HG02884 (cell line): Measurements from ENCODE around the gene NF1.
"Not testable (repeated sequence)": the region's sequence is repeated elsewhere in the genome, so short reads cannot be mapped to it uniquely, and the experiment has no call there.

Experiments
- ATAC-seq: cut with Tn5 transposase; IDR thresholded peaks from one replicate; pipeline ENCODE4 v1.9.1; 2021; ENCODE audit warnings: mild to moderate bottlenecking, moderate library complexity; ENCODE audit not compliant: unreplicated experiment

The NF1 gene

DNA sequence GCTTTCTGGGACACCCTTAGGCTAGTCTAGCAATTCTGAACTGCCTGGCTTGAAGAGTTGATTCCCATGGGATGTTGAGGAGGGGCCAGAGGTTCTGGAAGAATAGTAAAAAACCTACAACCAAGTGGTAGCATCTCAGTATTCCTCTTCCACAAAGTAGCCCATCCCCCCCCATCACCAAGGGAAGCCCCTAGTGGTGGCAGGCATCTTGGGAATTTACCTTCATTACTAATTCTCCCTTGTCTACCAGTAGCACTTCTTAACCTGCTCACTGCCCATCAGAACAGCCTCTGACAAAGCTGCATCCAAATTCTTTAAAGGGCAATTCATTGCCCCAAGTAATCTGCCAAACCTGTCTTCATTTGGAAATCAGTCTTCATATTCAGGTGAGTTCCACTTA is 283.9 kb downstream of the NF1 start:
- no peak for ATAC-seq

DNA sequence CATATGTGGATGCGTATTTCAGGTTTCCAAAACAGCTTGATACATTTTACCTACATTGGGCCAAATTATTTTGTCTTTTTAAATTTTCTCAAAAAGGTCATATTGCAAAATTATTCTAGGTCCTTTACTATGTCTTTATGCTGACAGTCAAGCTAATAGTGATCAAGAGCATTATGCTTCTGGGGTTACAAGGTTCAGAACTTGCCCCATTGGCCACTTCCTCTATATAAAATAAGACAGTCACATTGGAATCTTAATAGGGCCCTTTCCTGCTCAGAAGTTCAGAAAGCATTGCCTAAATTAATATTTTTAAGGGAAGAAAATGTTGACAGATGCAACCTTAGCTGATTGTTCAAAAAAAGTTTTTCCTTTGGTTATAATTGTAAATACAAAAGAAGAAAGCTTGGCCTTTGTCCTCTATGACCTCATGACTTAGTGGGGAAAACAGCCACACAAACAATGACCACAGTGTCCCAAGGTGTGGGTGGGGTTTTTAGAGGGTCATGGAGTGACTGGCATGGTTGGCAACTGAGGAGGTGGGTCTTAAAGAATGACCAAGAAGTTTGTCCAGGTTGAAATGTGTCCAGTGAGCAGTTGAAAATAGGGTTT is 284.9 kb downstream of the NF1 start:
- ATAC-seq, result no peak

DNA sequence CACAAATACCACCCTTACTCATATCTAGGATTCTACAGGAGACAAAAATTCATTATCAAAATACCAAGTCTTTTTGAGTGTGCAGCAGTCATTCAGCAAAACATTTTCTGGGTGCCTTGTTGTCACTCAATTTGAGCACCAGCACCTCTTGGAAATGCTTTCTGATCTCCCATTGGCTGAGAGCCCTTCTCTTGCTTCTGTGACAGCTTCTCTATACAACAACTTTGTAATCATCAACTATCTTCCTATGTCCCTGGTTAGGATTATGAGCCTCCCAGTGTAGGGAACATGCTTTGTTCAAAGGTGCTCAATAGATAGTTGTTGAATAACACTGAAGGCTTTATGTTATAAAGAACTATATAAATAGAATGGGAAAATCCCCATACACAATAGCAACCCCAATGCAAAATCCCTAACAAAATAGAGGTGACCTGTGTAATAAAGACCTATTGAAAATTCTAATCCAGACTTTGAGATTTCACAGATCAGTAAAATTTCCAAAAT is 286.4 kb downstream of the NF1 start:
- ATAC-seq, result no peak

DNA sequence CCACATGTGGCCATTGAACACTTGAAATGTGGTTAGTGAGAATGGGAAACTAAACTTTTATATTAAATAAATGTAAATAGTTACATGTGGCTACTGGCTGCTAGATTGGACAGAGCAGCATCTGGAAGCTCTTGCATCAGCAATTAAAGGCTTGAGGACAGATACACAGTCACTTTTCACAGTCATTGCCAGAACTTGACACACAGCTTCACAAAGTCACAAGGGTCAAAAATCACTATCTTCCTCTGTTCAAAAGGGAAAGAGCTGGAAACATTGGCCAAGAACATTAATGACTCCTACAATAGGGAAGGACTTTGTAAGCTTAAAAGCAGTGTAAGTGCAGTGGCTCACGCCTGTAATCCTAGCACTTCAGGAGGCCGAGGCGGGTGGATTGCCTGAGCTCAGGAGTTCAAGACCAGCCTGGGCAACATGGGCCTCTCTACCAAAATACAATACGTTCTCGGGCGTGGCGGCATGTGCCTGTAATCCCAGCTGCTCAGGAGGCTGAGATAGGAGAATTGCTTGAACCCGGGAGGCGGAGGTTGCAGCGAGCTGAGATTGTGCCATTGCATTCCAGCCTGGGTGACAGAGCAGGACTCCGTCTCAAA is 288.0 kb downstream of the NF1 start:
- not testable (repeated sequence) for ATAC-seq

DNA sequence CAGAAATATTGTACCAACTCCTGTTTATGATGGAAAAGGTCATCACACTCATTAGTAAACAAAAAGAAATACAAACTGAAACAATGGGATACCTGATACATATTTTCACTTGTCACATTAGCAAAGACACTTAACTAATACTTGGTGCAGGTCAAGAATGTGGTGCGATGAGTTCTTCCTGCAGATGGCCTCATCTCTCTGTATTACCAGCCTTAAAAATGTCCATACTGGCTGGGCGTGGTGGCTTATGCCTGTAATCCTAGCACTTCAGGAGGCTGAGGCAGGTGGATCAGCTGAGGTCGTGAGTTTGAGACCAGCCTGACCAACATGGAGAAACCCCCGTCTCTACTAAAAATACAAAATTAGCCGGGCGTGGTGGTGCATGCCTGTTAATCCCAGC is 288.7 kb downstream of the NF1 start:
- not testable (repeated sequence) for ATAC-seq

DNA sequence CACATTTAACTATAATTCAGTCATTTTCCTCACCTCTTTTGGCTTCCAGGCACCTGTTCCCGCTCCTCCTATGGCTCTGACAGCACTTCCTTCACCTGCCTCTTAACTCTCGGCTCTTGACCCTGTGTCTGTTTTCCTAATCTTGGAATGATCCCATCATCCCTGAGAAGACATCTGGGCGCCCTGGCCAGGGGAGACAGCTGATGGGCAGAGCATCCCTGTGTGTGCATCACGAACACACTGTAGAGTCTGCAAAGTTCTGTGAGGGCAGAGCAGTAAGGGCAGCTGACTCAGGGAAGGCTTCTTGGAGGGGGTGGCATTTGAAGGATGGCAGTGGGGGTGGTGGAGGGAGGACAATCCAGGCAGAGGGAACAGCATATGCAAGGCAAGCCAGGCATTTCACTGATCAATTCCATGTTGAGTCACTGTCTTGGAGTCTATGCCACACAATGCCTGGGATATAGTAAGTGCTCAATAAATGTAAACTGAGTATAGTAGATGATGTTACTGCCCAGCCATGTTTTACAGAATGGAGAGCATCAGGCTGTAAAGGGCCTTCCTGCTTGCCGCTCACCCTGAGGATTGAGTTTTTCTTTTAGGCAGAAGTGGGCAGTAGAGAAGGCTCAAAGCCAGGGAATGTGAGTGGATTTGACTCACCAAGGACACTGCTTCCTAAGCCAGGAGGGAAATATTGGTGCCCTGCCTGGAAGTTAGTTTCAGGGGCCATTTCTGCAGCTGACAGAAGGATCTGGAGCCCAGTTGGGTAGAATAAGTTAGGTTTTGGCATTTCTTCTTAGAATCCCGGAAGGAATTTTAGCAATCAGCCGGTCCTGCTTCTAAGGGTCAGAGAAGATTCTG is 290.9 kb downstream of the NF1 start:
- ATAC-seq, result no peak

DNA sequence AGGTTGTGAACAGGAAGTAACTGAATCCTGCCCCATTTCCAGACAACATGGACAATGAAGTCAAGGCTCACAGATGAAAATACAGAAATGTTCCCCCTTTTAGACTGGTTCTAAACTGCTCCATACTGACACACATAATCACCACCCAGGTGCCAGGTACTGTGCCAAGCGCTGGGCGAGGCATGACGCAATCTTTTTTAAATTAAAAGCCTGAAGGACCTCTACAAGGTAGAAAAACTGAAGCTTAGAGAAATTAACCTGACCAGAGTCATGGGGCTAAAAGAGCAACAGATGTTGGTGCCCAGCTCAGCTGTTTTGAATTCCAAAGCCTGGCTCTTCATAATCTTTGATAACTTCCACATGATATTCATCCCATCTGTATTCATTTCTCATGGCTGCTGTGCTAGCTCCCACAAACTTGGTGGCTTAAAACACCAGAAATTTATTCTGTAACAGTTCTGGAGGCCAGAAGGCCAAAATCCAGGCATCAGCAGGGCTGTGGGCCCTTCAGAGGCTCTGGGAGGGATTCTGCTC is 291.8 kb downstream of the NF1 start:
- ATAC-seq, result no peak

DNA sequence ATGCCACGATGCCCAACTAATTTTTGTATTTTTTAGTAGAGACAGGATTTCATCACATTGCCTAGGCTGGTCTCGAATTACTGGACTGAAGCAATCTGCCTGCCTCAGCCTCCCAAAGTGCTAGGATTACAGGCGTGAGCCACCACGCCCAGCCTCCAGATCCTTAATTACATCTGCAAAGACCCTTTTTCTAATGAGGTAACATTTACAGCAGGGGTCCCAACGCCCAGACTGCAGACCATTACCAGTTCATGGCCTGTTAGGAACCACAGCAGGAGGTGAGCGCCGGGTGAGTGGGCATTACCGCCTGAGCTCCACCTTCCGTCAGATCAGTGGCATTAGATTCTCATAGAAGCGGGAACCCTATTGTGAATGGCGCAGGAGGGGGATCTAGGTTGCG is 292.7 kb downstream of the NF1 start:
- ATAC-seq, result no peak

DNA sequence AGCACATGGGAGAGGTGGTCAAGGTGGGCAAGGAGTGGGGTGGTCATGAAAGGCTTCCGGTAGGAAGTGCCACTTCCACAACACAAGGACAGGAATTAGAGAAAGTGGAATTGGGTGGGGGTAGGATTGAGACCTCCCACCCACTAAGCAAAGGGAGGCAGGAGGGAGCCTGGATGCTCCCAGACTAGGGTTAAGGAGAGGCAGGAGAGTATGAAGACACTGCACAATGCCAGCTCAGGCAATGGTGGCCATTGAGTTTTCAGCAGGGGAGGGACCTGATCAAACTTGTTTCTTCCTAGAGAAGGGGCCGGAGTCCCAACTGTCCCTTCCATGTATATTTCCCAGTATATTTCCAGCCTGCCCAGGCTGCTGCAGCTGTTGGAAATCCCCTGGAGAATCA is 293.6 kb downstream of the NF1 start:
- no peak for ATAC-seq

DNA sequence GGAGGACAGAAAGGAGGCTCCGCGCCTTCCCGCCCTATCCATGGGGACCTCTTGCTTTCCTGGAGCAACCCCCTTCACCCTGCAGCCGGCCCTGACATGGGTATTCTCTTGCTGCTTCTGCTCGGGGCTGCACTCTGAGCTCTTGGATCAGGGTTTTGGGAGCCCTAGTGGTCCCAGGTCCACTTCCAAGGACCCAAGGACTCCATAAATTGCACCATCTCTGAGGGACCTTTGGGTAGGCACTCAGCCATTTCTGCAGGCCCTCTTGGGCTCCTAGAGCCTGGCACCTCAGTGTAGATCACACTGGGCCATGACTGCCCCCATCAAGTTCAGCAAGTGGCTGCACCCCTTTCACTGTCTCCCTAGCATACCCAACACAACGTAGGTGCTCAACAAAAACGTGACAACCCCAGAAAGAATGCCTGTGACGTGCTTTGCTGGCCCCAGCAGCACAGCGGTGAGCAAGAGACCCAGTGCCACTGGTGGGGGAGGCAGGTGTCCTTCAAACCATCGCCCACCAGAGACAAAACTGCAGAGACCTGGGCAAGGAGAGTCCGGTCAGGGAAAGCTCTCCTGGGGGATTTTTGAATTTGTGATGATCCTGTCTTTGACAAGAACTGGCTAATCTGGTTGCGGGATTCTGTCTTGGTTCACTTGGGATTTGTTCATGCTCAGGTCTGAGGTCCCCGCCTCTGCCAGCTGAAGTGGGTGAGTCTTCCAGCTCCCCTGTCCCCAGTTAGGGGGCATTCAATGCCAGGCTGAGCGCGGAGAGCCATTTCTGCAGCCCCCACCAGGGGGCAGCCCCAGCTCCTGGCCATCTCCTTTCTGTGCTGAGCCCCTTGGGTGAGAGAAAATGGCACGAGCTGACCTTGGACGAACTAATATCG is 294.2 kb downstream of the NF1 start:
- no peak for ATAC-seq

DNA sequence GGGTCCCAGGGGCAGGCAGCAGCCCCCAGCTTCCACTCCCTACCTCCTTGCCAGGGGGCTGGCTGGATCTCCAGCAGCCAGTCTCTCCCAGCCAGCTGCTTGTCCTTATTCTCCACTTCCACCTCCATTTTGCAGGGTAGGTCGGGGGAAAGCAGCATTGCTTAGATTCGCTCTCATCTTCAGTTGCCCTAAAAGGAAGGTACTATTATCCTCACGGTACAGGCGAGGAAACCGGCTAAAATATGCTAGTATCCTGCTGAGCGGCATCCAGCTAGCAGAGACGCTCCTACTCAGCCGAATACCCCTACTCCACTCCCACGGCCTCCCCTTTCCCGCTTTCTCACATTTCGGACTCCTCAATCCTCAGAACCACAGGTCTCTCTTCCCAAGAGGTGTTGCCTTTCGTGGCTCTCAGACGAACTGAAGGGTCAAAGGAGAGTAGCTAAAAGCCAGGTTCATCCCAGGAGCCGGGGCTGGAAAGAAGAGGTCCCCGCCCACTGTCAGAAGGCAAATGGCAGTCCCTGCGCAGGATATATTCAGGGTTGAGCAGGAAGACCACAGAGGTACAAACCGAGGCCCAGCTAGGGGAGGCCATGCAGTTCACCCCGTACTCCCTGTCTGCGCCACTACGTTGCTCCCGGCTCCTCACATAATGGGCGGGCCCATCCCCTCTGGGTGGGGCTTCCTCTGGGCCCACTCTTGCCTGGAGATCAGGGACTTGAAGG is 295.0 kb downstream of the NF1 start:
- ATAC-seq, result no peak

DNA sequence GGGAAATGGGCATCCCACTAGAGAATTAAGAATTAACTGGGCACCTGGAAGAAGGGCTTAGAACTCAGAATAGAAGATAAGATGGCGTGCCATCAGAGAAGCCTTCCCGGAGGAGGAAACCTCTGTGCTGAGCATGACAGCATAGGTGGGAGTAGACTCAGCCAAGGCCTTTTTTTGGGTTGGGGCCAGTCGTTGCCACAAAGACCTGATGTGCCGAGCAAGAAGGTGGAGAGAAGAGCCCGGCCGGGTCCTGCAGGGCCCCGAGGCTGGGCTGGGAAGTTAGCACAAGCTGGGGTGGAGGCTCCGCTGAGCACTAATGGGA is 295.6 kb downstream of the NF1 start:
- no peak for ATAC-seq

DNA sequence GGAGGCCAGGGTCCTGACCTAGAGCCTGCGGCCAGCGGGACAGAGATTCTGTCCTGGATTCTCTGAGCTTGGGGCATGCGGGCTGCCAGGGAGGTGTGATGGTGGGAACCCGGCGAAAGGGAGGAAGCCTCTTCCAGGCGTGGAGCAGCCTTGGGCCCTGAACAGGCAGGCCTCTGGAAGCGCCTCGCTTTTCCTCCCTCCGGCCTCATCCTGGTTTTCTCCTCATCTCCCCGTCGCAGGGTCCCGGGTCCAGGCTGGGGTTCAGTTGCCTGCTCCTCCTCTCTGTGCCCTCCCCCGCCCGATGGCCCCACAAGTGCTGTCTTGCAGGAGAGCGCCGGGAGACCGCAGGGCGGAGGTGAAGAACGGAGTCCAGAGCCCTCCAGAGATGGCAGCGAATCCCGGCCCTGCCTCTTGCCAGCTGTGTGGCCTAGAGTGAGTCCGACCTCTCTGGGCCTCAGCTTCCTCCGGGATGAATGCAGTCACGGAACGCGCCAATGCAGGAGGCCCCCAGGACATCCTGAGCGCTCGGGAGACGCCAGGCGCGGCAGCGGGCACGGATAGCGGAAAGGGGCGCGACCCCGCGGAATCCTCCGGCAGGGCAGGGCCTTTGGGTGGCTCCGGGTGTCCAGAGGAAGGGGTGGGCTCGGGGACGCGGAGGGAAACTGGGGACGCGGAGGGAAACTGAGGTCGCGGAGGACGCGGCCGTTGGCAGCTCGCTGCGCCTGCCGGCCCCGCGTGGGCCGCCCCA is 296.1 kb downstream of the NF1 start:
- no peak for ATAC-seq

DNA sequence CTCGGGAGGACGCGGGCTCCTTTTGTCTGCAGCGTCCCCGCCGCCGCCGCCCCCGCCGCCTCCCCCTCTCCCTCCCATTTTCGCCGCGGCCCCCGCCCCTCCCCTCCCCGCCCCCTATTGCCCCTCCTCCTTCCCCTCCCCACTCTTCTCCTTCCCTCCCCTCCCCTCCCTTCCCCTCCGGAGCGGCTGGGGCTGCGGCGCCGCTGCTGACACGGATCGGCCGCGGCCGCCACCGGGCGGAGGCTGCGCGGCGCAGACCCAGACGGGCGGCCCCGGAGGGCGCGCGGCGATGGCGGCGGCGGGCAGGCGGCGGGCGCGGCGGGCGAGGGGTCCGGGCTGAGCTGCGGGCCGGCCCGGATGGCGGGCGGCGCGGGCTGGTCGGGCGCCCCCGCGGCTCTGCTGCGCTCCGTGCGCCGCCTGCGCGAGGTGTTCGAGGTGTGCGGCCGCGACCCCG is 296.7 kb downstream of the NF1 start, which contains the start of gene RAB11FIP4:
Gene RAB11FIP4 (plus strand): TSS at position 180 of the 454 bp plus-strand sequence. CDS start 178 bp downstream, at position 358.
- ATAC-seq, result no peak

DNA sequence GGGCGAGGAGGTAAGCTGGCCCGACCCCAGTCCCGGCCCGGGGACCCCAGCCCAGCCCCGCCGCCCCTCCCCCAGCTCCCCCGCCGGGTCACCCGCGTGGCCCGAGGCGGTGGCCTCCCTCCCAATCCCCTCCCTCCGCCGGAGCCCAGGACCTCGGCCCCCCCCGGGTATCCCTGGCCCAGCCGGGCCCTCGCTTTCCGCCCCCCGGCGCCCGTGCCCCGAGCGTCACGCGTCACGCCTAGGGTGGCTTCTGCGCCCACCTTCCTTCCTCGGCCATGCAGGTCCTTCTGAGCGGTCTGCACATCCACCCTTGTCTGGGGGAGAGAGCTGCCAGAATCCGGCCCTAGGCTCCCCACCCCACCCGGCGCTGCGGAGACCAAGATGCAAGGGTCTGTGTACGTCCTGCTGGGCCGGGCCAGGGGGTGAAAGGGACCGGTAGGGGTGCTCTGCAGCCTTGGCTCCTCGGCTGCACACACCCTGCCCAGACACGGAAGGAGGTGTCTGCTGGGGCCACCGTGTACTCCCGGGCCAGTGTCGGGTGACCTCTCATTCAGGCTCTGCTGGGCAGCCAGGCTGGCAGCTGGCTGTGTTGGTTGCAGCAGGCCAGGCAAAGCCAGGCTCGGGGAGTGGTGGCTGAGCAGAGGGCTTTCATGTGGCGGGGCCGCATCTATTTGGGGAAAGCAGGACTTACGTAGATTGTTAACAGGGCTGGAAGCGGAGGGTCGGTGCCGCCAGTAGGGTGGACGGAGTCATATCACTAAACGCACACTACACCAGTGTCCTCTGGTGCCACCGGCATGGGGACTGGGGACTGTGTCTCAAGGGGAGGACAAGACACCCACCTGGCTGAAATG is 297.5 kb downstream of the NF1 start:
- ATAC-seq, result no peak

DNA sequence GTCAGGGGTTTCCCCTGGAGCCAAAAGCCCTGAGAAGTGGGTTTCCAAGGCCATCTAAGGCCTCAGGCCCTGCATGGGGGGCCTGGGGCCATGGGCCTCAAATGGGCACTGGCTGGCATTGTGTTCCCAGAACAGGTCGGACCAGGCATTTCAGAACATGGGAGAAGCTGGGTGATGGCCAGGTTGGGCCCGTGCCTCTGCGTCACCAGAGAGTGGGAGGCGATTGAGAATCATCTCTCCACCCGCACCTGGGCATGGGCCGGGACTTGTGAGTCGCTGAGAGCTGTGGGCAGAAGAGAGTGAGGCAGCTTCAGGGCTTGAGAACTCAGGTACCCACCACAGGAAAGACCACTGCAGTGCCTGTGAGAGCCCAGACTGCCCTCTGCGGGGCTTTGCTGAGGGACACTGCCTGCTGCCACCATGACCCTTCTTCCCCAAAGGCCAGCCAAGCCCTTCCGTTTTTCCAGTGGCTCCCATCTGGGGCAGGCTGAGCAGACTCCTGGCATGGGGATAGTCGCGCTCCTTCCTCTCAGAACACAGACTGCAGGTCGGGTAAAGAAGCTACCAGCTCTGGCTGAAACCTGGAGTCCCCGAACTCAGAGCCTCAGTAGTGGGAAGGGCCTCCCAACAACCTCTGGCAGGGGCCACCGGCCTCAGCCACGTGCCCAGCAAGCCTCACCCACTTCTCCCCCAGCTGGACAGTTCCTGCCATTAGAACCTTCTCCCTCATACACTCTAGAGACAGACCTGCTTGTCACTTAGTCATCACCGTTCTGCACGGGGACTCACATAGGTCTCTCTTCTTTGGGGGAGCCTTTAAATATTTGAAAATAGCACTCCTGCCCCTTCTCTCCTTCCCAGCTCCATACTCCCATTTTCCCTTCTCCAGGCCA is 298.3 kb downstream of the NF1 start:
- no peak for ATAC-seq

DNA sequence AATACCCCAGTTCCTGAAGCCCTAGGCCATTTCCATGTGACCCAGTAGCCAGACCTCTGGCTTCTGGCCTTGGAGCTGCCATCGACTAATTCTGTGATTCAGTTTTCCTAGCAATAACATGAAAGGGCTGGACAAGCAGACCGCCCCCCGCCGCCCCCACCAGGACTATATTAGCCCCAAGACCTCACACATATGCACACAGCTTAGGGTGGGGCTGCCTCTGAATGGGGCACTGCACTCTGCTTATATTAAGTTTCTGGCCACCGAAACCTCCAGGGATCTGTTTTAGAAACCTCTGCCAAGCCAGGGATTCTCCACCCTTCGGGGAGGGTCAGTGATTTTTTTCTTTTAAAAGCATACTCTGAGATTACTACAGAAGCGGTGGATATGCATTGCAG is 299.0 kb downstream of the NF1 start:
- ATAC-seq, result no peak
